Retinal pigment epithelial cell (primary cell): ENCODE data around the gene JAM2.
"Not testable (repeated sequence)": the region's sequence is repeated elsewhere in the genome, so short reads cannot be mapped to it uniquely, and the experiment has no call there.

ENCODE experiments used
- DNase-seq: peaks from one replicate; pipeline ENCODE4 v3.0.0-alpha.2; 2010; ENCODE audit warnings: low read depth
- H3K4me3 ChIP-seq: 2 replicates; pipeline ENCODE4 v1.5.1; 2011; ENCODE audit warnings: mild to moderate bottlenecking, low read length, control low read depth, moderate library complexity
- CTCF ChIP-seq: conservative IDR thresholded peaks from 2 replicates; pipeline ENCODE4 v1.5.1; 2011; ENCODE audit warnings: low read depth, low read length, control low read depth, inconsistent platforms

Gene JAM2

GRCh38 chr21:25700741-25701140 is 61.7 kb downstream of the JAM2 start:
- no peak for TF ChIP-seq CTCF
- no peak for DNase-seq
- H3K4me3 ChIP-seq: no peak overlapping the region

GRCh38 chr21:25701529-25701928 is 62.5 kb downstream of the JAM2 start:
- TF ChIP-seq CTCF: no peak
- no peak for DNase-seq
- H3K4me3 ChIP-seq: no peak overlapping the region

GRCh38 chr21:25708467-25709065 is 69.5 kb downstream of the JAM2 start:
- H3K4me3 ChIP-seq: no peak overlapping the region
- DNase-seq: no peak
- TF ChIP-seq CTCF: peak; percentile 77

GRCh38 chr21:25709684-25710265 is 70.7 kb downstream of the JAM2 start:
- no peak for TF ChIP-seq CTCF
- DNase-seq: no peak
- H3K4me3 ChIP-seq: no peak overlapping the region

GRCh38 chr21:25710550-25710949 is 71.5 kb downstream of the JAM2 start:
- TF ChIP-seq CTCF: no peak
- DNase-seq: no peak
- no peak overlapping the region for H3K4me3 ChIP-seq

GRCh38 chr21:25714066-25714465 is 75.0 kb downstream of the JAM2 start:
- not testable (repeated sequence) for H3K4me3 ChIP-seq, DNase-seq

- peak; percentile 34 for DNase-seq
- H3K4me3 ChIP-seq: no peak overlapping the region
- TF ChIP-seq CTCF: no peak
These were observed 78.6 kb downstream of the JAM2 start for GRCh38 chr21:25717491-25718147.
